GM12873 (cell line): ENCODE data around the gene CD207.

Experiments
- CTCF ChIP-seq: IDR thresholded peaks from 2 replicates; pipeline ENCODE4 v1.5.1; 2012; ENCODE audit warnings: low read depth, mild to moderate bottlenecking, moderate library complexity, low read length, control low read depth; ENCODE audit not compliant: insufficient read depth; ENCODE audit errors: missing control alignments

The CD207 gene

DNA sequence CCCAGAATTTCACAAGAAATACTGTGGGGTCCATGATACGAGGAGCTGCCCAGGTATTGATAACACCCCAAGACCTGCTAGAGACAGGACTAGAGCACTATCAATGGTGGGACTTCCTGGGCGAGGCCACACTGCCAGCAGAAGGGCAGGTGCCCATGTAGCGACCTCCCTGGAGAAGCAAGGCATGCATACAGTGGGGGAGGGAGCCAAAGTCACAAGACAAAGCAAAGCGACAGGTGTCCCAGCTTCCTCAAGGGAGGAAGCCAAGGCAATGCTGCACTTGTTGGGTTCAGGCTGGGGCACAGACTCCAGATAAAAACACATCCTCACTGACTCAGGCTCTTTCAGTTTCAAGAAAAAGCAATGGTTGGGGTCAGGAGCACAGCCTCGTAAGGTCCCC, 7.5 kb downstream of the CD207 start:
- TF ChIP-seq CTCF: no peak

- TF ChIP-seq CTCF: no peak
Measured at GRCh38 chr2:70827388-70827787, 8.2 kb downstream of the CD207 start.

DNA sequence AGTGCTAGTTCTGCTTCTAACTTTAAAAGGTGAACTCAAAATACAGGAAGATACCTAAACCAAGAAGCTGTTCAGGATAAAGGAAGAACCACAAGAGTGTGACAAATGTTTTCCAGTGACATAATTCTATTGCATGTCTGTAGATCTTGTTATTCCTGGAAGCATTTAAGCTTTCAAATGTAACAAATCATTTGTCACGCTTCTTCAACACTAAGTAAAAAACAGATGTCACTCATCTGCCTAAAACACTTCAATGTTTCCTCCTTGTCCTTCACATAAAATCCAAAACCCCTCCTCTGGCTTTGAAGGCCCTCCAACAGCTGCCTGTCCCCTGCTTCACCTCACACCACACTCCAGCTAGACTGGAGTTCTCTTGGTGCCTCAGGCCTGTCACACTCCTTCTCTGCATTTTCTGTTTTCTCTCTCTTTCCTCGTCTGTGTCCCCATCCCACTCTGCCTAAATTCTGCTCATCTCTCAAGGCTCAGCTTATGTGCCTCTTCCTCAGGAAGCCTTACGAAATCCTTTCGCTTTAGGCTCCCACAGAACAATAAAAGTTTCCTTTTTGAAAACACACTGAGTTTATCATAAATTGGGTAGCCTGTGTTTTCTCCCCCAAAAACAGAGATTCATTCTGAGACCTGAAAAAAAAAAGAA, 8.8 kb downstream of the CD207 start:
- no peak for TF ChIP-seq CTCF

DNA sequence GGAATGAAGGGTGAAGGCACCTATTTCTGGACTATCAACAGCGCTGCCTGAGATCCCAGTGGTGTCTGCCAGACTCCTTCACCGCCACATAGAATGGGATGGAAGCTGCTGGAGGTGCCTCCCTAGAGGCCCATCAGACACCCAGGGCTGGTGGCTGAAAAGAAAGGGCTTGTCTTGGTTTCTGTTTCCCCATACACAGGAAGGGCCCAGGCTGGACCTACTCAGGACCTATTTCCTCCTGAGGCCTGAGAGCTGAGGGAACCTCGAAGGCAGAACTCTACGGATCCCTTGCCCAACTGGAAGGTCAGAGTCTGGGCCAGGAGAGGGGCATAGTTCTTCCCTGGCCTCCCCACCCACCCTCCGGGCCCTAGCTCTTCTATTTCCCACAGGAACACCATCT, 12.4 kb downstream of the CD207 start:
- TF ChIP-seq CTCF: no peak

DNA sequence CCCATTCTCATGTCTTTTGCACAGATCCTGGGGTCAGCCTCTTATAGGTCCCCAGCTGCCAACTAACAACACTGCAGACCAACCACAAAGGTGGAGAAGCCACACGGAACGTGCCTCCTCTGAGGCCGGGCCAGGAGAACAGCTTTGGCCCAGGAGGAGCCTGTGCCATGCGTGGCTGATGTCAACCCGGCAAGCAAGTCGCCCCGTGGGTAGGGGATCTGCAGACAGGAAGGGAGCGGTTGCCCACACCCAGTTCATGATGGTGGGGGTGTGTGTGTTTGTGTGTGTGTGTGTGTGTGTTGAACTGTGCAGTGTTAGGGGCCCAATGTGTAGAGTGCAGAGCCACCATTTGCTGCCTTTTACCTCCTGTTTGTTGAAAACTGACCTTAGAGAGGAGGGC, 12.8 kb downstream of the CD207 start:
- TF ChIP-seq CTCF: no peak

- no peak for TF ChIP-seq CTCF
Measured at GRCh38 chr2:70820499-70820898, 15.1 kb downstream of the CD207 start, which contains the start of gene CLEC4F. Gene CLEC4F, minus strand, starts transcription at chr2:70820599. Its CDS starts 76 bp downstream, at chr2:70820523.

GRCh38 chr2:70817284-70817954, 18.2 kb downstream of the CD207 start:
- TF ChIP-seq CTCF: no peak
